Dedifferentiated amniotic fluid mesenchymal stem cell (primary cell): ENCODE results near the gene ZFPM1.
A peak's percentile ranks its signal among the peaks of the same experiment; 100 is the strongest.

Experiments
- DNase-seq: peaks from one replicate; pipeline ENCODE4 v3.0.0-alpha.2; 2016; ENCODE audit errors: extremely low spot score

ZFPM1 gene

DNA sequence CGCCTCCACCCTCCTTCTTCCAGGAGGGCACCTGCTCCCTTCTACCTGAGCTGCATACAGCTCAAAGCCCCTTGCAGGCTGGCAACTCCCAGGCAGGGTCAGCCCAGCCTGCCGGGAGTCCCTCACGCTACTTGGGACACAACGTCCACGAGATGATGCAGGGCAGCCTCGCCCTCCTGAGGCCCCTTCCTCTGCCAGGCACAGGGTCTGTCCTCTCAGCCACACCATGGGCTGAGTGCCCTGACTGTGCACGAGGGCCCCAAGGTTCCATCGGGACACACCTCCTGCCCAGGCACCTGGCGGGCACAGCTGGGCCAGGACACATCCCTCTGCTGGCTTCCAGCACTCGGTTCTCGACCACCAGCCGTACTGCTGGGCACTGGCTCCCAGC is 86.2 kb downstream of the ZFPM1 start:
- no peak for DNase-seq

DNA sequence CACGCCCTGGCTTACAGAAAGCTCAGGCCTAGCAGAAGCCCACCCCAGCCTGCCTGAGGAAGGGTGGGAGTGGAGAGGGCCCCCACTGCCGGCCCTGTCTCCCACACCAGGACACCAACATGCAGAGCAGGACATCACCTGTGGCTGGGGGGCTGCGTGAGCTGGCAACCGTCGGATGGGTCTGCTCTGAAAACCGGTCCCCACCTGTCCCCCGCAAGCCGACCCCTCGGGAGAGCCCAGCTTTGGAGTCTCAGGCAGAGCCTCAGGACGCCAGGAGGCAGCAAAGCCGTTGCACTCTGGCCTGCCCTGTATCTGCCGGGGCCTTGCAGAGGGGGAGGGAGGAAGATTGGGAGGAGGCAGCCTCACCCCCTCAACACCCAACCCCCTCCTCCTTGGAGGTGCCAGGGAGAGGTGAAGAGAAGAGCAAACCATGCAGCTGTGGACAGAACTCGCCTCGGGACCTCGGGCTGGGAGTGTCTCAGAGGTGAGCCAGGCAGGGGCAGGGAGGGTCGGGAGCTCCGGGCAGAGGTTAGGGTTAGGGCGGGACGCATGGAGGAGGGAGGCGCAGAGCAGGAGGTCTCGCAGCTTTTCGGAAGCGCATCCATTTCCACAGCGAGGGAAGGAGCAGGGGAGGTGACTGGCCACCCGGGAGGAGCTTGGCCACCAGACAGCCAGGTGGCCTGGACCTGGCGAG is 86.7 kb downstream of the ZFPM1 start:
- DNase-seq: no peak

DNA sequence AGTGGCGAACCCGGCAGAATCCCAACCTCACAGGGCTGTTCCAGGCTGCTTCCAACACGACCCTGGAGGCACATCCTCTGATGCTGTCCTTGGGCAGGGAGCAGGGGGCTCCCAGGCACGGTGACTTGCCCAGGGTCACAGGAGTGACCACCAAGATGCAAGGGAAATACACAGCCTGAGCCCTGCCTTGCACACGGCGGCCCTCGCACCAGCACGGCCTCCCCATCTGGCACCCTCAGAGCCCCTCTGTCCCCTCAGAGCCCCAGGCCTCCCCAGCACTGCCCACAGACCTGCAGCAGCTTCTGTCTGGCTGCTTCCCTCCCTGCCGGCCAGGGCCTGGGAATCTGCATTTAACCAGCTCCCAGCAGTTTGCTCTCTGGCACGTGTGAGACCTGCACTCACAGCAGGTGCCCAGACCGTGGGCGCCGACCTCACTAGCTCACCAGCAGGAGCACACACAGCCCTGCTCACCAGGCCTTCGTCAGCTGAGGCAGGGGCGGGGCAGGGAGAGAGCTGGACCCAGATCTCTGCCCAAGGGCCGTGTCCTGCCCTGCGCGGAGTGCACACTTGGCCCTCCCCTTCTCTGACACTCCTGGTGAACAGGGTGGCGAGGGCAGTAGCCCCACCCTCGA is 87.4 kb downstream of the ZFPM1 start:
- no peak for DNase-seq

DNA sequence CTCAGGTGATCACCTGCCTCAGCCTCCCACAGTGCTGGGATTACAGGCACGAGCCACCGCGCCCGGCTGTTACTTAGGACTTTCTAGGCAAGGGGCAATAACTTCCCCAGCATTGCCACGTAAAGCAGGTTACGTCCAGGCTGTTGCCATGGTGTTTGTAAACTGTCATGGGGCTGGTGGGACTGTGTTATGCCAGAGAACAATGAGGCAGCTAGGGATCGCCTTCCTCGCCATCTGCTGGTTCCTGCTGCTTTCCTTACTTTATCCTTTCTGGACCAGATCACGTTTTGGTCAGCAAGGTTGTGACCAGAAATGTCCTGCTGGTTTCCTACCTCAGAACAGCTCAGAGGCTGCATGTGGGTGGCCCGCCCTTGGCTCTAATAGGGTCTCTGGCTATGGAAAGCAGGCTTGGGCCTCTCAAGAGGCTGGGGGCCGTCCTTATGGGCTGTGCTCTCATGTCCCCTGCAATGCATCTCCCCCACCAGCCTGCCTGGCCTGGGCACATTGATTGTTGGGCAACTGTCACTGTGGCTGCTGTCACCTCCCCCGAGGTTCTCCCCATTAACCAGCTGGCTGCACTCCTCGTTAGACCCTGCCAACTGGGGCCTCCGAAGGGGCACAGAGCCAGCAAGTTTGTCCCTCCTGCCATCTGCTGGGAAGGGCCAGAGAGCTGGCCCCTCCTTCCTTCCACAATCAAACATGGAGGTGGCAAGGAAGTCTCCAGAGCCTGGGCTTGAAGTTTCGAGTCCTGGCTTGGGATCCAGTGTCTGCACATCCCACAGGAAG is 88.9 kb downstream of the ZFPM1 start:
- DNase-seq: no peak

DNA sequence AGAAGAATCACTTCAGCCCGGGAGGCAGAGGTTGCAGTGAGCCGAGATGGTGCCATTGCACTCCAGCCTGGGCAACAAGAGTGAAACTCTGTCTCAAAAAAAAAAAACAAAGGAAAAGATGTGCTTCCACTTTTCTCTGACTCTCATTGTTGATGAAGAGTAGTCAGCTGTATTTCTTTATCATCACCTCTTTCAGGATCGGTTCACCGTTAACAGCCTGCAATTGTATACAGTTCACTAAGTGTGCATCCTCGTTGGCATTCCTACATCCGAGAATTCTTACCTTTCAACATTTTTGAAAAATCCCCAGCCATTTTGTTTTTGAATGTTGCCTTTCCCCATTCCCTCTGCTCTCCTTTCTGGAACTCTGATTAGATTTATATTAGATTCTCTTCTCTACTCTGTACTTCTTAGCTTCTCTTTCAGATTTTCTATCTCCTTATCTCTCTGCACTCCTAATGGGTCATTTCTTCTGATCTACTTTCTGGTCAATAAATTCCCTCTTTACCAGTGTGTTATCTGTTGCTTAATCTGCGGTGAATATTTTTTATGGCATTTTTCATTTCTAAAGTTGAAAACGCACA is 90.2 kb downstream of the ZFPM1 start:
- no peak for DNase-seq

DNA sequence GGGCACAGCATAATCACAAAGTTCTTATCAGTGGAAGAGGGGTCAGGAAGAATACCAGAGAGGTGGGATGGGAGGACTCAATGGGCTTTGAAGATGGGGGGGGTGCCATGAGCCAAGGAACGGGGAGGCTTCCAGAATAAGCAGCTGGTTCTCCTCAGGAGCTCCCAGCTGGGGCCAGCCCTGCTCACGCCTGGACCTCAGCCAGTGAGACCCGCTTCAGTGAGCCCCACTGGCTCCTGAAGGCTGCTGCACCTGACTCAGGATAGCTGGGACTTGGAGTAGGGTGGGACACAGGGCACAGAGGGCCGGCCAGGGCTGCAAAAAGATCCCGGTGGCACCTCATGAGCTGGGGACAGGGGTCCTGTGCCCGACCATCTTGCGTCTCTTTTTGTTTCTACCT is 92.7 kb downstream of the ZFPM1 start:
- DNase-seq: no peak

DNA sequence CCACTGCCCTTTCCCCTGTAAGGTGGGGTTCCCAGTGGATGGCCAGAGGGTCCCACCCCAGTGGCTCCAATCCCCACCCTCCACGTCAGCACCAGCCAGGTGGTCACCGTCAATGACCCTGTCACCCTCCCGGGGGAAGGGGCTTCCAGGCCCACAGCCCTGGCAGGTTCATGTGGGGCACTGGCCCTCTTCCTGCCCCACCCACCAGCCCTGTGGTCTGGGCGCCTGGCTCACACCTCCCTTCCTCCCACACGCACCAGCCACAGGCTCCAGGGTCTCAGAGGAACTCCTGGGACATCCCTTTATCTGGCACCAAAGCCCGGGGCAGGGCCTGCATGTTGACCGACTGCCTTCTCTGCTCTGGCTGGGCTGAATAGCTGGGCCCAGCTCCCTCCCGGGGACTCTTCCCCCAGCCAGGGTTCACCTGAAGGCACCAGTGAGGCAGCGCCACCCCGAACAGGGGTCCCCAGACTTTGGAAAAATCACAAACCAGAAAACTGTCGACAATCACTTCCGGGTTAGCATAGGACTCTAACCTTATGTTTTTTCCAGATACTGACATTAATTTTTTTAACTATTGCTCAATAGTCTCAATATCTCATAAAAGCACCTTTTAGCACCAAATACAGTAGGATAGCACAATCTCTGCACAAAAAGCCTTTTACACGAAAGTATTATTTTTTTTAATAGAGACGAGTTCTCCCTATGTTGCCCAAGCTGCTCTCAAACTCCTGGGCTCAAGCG is 95.2 kb downstream of the ZFPM1 start:
- DNase-seq: no peak

DNA sequence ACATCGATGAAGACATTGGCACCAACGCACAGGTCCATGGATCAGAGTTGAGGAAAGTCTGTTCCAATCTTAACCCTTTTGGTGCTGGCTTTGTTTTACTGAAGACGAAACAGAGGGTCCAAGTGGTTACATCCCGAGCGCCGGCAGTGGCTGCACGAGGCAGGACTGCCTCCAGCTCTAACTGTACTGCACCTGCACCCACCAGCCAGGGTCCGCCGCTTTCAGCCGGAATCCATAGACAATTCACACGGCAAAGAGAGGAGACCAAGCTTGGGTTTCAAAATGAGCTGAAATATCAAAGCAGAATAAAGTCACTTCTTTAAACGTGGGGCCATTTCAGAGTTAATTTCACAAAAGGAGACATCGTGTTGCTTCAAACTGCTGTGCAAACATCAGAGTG is 95.9 kb downstream of the ZFPM1 start:
- no peak for DNase-seq

DNA sequence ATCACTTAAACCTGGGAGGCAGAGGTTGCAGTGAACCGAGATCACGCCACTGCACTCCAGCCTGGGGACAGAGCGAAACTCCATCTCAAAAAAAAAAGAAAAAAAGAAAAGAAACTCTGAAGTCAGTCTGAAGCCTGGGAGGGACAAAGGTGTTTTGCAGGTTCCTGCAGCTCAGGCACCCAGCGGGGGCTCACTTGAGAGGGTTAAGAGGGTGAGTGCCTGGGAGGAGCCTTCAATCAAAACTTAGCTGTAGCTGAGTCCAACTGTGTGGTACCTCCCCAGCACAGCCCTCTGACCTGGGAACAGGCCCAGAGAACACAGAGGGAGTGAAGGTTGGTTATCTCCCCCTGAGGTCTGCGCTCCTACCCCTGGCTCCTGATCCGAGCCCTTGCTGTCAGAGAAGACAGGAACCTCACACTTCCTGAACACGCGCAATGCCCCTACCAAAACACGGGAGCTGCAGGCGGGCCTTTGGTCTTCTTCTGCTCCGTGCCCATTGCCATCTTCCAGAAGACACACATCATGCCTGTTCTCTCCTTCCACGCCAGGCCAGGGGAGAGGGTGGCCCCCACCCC is 96.7 kb downstream of the ZFPM1 start:
- DNase-seq: no peak

DNA sequence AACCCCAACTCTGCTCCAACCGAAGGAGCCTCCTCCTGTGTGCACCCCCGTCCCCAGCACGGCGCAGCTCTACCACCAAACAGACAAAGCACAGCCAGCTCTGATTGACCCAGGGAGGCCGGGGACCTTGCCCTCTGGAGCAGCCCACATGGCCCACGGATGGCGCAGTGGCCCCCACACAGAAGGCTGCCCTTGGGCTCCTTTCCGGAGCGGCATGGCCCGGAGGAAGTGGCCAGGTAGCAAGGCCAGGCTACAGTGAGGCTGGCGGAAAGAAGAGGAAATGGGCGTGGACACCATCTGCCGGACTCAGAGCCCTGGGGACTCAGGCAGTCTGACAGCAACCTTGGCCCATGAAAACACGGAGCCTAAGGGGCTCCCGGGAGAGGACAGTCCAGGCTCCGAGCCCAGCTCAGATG is 97.2 kb downstream of the ZFPM1 start:
- DNase-seq: no peak

DNA sequence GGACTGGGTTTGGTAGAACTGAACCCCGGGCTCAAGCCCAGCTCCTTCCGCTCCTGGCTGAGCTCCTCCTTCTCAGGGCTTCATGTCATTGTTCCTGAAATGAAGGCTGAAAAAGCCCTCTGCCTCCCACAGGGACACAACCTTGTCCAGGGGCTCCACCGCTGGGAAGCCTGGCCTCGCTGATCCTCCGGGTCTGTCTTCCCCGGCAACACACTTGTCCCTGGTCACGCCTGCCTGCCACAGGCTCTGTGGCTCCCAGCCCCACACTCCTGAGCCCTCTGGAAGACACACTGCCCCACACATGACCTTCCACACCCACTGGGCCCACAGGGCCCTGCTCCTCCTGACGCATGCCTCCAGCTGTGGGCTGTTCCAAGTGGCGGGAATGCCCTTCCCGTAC is 99.1 kb downstream of the ZFPM1 start:
- DNase-seq: no peak

DNA sequence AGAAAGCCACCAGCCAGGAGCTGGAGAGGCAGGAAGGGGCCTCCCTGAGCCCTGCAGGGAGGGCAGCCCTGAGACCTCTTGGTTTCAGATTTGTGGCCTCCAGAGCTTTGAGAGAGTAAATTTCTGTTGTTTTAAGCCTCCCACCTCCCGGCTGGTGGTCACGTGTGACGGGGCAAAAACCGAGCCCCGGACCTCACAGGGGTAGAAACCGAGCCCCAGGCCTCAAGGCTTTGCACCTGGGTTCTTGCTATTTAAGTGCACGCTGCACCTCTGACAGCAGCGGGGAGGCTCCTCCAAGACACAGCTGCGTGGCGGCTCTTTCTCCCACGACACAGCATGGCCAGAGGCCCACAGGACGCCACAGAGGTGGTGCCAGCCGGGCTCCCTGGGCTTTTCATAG is 99.7 kb downstream of the ZFPM1 start:
- DNase-seq: no peak

DNA sequence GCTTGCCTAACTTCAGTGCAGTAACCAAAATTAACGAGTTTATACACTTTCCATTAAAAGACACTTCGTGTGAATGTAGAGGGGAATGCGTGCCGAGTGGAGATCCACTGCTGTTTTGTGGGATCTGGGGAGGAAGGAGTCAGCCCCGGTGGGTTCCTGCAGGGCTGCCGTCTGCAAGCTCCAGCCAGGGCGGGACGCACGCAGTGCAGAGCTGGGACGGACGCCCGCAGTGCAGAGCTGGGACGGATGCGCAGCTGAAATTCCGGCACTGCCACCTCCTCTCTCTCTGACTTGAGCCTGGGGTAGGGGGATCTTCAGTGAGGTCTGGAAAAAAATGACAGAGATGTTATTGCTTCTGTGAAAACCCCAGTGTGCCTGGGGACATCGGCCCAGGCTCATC is 100.7 kb downstream of the ZFPM1 start:
- no peak for DNase-seq

DNA sequence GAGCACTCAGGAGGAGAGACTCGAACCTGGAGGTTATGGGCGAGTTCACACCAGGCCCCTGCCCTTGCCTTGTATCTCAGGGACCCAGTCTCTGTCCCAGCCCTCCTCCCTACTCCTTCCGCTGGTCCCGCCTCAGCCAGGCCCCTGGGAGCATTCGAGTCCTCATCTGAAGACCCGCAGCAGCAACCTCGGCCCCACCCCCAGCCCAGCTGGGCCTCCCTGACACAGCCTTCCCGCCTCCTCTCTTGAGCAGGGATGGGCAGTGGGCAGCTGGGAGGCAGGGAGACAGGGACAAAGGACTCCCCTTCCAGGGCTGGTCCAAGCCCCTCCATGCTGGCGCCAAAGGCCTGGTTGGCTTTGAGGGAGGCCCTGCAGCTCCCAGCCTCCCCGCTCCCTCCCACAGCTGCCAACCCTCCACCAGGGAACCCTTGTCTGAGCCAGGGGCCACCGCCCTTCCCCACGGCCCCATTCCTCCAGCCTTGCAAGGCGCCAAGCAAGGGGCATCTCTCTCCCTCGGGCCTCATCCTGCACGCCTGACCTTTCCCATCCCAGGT is 101.7 kb downstream of the ZFPM1 start:
- DNase-seq: no peak

DNA sequence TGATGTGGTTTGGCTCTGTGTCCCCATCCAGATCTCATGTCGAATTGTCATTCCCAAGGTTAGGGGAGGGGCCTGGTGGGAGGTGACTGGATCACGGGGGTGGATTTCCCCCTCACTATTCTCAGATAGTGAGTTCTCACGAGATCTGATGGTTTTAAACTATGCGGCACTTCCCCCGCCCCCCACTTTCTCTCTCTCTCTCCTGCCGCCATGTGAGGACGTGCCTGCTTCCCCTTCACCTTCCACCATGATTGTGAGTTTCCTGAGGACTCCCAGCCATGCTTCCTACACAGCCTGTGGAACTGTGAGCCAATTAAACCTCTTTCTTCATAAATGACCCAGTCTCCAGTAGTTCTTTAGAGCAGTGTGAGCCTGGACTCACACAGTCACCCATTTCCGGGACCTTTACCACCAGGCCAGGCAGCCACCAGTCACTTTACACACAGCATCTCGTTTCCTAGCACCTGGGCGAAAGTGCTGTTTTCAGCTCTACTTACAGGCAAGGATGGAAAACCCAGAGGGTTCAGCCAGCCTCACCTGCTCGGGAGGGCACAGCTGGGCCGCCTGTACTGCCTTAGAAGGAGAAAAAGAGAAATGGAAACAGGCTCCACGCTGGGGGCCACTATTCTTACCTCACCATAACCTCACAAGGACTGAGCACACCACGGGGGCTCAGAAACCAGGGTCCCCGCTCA is 103.4 kb downstream of the ZFPM1 start:
- DNase-seq: no peak

DNA sequence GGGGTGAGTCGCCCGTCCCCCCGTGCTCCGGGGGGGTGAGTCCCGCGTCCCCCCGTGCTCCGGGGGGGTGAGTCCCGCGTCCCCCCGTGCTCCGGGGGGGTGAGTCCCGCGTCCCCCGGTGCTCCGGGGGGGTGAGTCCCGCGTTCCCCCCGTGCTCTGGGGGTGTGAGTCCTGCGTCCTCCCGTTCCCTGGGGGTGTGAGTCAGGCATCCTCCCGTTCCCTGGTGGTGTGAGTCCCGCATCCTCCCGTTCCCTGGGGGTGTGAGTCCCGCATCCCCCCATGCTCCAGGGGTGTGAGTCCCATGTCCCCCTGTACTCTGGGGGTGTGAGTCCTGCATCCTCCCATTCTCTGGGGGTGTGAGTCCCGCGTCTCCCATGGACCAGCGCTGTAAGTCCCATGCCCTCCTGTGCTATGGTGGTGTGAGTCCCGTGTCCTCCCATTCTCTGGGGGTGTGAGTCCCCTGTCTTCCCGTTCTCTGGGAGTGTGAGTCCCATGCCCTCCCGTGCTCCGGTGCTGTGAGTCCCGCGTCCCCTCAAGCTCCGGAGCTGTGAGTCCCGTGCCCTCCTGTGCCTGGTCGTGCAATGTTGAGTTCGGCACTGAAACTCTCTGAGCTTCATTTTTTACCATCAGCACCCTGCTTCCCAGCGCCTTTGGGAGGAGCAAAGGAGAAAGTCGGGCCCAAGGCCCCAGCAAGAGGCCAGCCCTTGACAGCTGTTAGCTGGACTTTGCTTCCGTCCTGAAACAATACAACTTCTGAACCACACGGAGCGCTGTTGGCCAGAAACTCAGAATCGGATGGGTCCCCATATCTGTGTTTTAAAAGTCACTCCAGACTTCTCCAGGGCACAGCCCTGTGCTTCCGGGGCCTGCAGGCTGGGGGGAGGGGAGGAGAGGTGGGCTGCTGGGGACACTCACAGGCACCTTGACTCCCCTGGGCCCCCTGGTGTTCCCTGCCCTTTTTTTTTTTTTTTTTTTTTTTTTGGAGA is 105.7 kb downstream of the ZFPM1 start:
- peak; percentile 32 for DNase-seq

DNA sequence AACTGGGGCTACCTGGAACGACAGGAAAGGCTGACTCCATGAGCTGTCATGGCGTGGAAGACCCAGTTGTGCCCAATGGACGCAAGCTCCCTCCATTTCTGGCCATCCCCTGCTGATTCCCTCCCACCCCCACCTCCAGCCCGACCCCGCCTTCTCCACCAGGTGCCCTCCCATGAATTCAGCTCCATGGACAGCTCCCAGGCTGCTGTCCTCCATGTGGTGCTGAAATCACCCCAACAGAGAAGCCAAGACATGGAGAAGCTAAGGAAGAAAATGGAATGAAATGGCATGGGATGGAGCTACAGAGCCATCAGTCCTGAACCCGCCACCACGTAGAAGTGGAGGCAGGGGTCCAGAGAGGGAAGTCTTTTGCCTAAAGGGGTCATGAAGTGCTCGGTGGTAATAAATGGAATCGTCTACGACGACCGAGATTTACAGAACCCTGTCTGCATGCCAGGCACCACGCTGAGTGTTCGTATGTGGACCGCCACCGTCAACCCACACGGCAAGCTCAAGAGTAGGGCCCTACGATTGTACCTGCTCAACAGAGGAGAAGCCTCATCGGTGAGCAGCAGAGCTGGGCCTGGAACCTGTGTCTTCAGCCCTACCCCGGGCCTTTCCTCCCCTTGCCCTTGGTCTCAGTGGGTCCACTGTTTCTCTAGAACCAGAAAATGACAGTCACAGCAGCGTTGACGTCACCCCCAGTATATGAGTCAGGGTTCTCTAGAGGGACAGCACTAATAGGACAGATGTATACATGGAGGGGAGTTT is 107.8 kb downstream of the ZFPM1 start:
- no peak for DNase-seq

DNA sequence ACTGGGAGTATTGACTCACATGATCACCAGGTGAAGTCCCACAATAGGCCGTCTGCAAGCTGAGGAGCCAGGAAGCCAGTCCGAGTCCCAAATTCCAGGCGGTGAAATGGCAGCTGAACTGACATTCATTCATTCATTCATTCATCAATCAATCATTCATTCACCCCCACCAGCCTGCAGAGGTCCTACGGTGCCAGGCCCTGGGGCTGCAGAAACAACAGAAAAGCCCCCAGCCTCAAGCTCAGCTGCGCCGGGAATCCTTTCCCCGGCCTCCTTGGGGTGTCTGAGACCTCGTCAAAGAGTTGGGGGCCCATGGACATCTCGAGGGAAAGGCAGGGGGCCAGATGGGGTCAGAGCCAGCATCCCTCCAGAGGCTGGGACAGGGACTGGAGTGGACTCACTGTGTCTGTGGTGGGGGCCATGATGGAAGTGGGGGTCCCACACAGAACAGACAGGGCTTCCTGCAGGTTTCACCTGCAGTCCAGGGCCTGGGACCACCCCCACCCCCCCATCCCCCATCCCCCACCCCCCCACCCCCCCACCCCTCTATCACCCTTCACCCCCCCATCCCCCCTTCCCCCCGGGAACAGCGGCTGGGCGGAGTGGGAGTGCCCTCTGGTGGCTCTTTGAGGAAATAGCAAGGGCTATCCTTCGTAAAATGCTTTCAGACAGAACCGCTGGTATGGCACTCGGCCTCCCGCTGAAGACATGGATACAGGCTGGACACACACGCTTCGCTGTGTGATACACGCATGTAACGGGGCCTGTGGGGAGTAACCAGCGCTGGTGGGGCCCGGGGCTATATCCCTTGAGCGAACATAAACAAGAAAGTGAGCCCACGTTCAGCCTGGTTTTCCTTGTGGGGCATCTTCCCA is 108.6 kb downstream of the ZFPM1 start:
- peak; percentile 38 for DNase-seq
